Measurements from ENCODE around the gene RNF220.

Gene RNF220

DNA sequence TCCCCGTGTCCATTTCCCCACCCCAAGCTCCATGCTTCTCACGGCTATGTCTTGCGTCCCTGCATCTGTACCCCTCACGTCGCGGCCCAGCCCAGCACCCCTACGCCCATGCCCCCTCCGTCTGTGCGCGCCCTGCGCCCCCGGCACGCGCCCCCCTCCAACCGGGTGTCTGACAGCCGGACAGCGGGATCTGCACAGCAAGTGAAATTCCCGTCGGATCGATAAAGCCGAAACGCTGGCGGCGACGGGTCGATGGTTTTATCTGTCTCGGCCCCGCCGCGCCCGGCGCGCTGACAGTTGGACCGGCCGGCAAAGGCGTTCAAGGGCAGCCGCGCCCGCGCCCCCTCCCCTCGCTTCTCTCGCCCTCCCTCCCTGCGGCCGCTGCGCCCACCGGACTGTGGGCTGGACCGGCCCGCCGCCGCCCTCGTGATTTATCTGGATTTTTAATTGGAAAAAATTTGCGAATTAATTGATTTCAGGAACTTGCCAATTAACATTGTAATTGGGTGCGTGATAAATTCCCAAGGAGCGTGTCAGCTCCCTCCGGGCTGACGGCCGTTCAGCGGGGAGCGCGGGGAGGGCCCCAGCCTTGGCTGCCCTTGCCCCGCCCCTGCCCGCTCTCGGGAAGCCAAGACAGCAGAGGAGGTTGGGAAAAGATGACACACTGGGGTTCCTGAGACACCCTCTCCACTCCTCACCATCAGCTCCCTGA, 212.1 kb downstream of the RNF220 start:
- DNase-seq, result no peak

DNA sequence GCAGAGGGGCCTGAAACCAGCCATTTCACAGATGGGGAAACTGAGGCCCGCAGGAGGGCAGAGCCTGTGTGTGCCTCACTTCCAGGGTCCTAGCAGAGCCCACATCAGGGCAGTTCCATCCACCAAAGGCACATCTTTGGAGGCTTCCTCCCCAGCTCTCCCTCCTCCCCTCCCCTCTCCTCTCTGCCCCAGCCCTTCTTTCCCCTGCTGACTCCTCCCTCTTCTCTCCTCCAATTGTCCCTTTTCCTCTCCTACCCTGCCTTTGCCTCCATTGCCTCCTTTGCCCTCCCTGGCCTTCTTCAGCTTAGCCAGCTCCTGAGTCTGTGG, 212.6 kb downstream of the RNF220 start:
- no peak for DNase-seq

DNA sequence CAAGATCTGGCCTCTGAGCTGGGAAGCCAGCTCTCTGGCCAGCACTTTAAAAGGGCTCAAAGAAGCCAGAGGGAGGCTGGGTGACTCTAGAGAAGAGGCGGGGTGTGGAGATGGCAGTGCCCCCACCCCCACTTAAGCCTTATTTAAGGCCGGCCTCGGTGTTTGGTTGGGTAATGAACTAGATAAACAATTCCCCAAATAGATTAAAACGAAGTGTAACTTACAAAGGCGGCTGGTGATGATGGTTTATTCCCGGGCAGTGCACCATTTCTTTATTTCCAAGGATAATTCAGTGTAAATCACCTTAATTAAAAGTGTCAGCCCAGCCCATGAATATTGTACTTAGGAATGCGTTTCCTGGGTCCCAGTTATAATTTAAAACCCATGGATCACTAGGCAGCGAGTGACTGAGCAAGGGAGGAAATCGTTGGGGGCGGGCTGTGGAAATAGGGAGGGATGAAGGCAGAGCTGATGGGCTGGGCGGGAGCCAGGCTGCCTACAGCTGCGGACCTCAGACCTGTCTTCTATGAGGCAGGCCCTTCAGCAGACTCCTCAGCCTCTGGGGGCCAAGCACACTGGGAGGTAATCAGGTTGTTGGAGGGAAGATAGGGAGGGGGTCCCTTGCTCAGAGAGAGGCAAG, 214.3 kb downstream of the RNF220 start:
- DNase-seq, result no peak

DNA sequence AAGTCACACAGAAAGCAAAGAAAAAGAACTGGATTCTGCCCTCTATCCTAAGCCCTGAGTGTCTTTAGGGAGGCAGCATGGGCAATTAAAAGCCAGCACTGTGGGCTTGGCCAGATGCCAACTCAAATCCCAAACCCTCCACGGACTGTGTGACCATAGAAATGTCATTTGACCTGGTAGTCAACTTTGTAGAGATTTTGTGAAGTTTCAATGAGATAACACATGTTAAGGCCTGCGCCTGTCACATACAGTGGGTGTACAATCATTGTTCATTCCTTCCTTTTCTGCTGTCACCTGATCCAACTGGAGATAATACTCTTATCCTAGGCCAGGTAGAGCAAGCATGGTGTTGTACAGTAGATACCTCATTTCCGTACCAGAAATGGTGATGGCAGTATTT, 215.0 kb downstream of the RNF220 start:
- DNase-seq, result no peak

DNA sequence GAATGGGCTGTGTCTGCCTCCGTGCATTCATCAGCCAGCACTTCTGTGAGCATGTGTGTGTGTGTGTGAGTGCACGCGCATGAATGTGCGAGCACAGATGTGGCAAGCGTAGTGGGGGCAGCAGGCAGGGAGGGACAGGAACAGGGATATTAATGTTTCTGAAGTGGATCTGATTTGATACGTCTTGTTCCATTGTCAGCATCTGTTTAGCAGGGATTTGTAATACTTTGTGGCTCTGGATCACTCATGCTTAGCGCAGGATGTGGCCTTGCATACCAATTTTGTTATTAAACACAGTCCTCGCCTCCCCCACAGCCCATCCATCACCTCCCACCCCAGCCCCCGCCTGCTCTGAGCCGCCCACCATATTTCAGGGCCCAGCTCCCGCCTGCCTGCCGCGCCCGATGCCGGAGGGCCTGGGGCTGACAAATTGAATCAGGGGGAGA, 216.8 kb downstream of the RNF220 start:
- no peak for DNase-seq

DNA sequence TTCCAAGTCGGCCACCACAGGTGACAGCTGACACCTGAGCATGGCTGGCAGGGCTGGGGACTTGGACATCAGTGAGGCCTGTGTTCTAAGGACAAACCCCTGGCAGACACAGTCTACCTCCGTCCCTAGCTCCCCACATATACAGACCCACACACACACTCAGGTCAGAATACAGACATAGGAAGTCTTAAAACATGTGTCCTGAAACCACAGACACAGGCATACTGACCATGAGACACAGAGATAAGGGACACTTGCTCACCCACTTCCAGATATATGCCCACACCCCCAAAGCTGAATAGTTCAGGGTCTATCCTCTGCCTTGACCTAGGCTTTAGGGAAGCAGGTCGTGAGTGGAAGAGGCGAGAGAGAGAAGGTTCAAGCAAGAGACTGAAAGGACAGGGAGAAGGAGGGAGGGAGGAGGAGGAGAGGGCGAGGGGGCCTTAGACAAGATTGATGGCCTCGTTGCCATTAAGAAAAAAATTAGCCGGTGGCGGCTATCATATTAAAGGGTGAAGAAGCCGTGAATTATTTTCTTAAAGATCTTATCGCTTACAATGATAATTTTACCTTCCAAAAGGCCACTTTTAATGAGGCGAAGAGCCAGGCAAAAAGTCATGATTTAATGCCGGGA, 219.3 kb downstream of the RNF220 start:
- no peak for DNase-seq

DNA sequence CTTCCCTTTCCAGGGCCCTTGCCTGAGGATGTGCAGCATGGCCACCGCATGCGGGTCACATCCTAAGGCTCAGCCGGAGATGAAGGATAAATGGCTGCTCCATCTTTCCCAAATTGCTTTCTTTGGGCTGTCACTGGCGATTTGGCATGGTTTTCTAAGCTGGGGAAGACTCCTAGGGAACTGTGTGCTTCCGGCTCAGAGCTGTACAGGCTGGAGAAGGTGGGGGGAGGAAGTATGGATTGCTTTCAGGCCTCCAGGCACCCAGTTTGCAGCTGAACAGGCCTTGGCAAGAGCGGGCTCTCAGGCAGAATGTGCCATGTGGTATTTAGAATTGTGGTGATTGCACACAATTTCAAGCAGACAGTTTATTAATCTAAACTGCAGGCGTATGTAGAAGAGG, 220.3 kb downstream of the RNF220 start:
- DNase-seq, result no peak

DNA sequence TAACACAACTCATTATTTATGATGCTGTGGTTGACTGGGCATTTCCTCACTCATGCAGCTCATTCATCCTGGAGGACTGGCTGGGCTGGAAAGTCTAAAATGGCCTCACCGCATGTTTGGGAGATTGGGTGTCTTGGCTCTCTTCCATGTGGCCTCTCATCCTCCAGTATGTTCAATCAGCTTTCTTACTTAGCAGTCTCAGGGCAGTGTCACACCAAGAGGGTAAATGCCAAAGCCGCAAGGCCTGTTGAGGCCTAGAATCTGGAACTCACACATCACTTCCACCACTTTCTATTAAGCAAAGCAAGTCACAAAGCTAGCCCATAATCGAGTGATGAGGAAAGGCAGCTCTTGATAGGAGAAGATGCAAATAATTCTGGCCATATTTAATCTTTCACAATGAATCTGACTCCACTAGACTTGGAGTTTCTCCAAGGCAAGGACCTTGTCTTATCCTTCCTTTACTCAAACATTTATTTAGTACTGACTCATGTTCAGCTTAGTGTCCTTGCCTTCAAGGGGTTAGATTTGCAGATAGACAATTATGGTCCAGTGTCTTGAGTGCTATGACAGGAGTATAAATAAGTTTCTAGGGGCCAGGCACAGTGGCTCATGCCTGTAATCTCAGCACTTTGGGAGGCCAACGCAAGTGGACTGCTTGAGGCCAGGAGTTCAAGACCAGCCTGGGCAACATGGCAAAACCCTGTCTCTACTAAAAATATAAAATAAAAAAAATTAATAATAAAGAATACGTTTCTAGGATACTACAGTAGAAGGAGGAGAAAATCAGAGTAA, 224.1 kb downstream of the RNF220 start:
- no peak for DNase-seq

DNA sequence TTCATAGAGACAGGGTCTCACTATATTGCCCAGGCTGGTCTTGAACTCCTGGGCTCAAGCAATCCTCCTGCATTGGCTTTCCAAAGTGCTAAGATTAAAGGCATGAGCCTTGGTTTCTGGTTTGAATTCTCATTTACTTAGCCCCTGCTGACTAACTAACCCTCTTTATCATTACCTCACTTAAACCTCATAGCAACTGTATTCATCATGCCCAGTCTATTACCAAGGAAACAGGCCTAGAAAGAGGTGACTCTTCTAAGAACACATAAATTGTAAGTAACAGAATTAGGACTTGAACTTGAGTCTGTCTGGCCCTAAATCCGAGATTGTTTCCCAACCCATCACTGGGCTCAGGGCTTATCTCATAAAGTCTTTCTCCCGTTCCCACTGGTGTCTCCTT, 225.1 kb downstream of the RNF220 start:
- no peak for DNase-seq

DNA sequence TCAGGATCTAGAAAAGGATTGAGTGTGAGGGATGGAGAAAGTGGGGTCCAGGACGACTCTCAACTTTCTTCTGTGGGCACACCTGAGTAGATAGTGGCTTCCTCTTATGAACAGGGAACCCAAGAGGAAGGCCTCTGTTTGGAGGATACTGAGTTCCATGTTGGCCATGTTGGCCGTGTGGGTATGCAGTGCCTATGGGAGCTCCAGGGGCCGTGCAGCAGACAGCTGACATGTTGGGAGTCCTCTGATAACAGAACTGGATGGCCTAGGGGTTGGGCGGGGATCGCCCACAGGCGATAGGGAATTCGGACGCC, 226.2 kb downstream of the RNF220 start:
- no peak for DNase-seq

DNA sequence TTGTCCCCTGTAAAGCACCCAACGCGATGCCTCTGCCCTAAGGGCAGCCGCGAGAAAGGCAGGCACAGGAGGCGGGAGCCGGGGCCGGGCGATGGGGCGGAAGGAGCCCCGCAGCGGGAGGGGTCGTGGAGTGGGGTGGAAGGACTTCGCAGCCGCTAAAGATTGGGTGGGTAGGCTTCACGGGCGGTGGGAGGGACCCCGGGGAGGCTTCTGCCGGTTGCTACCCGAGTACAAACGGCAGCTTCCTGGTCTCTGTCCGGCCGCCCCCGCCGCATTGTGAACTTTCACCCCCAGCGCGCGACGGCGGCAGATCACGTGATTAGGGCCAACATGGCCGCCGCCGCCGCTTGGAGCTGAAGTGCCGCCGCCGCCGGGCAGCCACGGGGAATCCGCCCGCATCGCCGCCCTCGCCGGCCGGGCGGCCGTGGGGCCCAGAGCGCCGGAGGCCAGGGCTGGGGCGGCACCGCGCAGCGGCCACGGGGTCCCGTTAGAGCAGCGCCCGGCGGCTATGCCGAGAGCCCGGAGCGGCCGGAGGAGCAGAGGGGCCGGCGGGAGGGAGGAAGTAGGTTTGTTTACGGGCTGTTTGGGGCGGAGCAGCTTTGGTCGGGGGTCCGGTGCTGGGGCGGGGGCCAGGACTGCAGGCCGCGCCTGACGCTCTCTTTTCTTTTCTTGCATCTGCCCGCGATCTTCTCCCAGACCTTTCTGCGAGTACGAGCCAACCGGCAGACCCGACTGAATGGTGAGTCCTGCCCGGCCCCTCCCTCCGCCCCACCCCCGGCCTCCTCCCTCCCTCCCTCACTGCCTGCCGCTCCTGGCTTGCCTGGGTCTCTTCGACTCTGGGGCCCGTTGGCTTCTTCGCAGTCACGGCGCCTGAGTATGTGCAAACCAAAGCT, 226.8 kb downstream of the RNF220 start:
- DNase-seq, result peak; percentile 88 to 90

DNA sequence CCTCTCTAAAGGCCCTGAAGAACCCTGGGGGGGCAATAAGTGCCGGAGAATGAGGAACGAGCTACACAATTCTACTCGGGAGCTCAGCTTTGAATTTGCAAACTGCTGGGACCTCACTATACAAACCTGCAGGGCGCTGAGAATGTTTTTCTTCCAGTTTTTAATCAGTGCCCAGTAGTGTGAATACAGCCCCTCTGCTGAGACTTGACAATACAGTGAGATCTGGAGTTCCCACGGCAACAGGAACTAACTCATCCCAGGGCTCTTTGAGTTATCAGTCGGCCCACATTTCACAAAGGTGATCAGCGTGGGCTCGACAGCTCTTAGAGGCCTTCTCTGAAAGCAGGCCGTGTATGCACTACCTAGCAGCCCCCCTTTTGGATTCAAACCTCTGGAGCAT, 227.5 kb downstream of the RNF220 start:
- DNase-seq, result no peak

DNA sequence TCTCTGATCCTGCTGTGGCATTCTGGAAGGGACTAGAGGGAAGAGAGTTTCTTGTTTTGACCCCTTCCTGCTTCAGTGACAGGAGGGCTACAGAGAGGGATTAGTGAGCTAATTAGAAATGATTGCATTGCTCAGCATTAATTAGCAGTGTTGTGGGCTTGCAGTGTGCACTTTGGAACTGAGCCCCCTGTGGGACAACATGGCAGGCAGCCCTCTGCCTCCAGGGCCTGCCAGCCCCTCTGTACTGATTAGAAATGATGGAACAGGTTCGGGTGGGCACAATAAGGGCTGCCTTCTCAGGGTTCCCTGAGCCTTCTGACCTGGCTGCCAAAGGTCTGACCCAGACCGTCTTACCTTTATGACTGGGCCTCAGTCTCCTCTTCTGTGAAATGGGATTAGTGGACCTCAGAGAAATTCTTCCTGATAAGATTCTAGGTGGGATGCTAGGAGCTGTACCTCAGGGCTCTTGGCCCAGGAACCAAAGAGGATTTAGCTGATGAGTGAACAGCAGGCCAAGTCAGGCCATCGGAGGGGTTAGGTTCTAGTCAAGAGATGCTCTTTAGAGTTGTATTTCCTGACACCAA, 229.6 kb downstream of the RNF220 start:
- no peak for DNase-seq

DNA sequence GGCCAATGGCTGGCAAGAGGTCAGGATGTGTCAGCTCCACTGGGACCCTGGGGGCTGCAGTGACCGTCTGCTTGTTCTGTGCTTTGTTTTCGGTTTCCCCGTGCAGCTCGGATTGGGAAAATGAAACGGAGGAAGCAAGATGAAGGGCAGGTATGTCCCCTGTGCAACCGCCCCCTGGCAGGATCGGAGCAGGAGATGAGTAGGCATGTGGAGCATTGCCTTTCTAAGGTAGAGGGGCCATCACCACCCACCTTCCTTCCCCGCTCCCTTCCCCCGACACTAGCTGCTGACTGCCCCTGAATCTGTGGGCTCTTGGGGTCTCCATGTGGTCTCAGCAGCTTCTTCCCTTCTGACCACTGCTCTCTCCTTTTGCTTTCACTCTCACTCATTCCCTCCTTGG, 230.4 kb downstream of the RNF220 start:
- no peak for DNase-seq

DNA sequence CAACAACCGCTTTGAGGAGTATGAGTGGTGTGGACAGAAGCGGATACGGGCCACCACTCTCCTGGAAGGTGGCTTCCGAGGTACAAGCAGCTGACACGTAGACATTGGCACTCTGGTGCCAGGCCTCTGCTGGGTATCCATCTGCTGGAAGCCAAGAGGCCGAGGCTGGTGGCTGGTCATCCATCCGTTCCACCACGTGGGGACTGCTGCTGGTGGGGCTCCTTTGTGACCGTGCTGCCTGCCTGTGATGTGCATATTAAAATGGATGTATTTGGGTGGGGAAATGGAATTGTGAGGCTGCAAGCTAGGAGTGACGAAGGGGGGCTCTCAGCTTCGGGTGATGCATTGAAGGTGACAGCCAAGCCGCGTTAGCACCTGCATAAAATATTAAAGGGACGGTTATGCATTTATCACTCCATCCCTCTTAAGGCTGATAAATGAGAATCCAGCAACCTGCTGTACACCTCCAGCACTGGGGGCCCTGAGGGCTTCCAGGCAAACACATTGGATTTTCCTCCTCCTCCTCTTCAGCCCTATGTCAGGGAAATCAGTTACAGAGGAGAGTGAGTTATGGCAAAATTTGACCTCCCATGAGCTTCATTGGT, 231.1 kb downstream of the RNF220 start:
- no peak for DNase-seq

DNA sequence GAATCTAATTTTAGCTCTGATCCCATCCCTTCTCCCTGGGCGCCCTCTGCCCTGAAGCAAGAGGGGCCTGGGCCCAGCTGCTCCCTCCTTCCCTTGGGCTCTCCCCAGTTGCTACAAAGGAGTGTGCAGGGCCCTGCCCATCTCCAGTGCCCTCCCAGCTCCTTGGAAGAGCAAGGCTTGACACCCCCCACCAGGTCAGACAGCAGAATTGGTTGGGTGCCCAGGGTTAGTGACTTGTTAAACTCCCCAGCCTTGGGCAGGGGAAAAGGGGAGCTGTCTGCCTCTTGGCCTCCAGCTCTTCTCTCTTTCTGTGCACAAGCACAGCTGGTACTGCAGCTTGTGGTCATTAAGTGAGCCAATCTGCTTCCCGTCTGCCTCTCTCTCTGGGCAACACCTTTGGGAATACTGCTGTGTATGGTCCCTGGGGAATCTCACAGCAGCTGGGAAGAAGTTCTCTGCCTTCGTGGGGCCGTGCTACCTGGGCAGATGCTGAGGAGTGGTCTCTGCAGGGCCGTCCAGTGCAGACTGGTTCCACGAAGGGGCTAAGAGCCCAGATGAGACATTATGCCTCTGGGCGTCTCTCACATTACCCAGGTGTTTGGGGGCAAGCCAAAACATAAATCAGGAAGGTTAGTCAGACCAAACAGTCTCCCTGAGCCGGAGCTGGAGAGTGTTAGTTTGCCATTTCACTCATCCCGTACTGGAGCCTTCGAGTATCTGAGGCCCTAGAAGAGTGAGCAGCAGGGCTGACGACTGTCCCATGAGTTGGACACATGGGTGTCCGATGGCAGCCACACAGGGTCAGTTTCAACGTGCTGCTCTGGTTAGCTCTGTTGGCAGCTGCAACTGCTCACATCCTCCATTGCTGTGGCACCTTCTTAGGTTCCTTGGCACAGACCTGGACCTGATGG, 231.9 kb downstream of the RNF220 start:
- no peak for DNase-seq

DNA sequence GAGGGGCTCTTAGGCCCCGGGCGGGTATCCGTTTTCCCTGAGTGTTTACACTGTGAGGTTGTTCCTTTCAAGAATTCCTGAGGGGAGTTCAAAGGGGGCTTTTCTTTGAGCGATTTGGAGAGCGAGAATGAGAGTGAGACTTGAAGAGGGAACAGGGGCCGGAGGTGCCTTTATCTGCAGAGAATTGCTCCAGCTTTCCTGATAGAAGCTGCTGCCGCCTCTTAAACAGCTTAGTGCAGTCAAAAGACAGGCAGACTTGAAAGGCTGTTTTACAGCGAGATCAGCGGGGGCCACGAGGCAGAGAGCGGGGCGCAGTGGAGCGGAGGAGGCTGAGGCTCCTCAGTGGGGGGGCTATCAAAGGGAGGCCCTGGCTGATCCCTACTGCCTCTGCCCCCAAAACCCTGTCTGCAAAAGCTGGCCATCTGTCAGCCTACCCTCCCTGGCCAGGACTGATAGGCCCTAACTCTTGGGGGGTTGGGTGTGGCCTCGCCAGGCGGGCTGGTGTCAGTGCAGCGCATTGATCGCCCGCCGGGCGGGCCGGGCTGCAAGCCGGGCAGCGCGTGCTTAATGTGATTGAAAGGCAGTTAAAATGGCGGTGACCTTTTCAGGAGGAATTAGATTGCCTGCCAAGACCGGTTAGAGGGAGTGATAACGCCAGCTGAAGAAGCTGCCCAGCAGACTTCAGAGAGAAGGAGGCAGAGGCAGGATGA, 232.8 kb downstream of the RNF220 start:
- no peak for DNase-seq

DNA sequence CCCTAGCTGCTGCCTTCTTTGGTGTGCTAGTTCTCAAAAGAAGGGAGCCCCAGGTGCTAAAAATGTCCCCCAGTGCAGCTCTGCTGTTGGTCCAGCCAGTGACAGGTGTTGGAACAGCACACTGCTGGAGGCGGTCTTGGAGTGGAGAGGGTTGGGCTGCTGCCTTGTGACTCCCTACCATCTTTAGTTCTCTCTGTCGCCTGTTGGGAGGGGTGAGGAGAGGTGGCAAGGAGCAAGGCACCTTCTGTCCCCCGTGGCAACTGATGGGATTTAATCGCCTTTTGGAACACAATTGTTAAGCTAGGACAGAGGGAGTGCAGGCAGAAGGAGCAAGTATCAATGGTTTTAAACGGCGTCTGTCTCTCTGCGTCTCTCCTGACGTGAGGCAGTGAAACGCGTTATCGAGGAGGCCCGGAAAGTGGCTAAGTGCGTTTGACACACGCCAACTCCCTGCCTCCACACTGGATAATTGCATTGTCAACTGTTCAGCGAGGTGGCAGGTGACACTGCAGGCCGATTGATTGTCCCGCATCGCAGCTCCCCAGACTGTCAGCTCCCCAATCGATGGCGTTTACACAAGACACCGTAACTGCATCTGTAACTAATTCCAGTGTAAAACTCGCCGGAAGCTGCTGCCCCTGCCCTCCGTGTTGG, 235.3 kb downstream of the RNF220 start:
- DNase-seq, result no peak
